Activated CD4-positive, alpha-beta memory T cell treated with anti-CD3 and anti-CD28 coated beads for 36 hours (primary cell): ENCODE results near the gene MKRN2. TPM values are rescaled to one million over a fixed set of nuclear protein-coding genes. Genes with fewer than 3 reads are reported as not detected.

Source experiments
- CTCF ChIA-PET: fragments of 350-600 bp; sonication (Branson Sonifier 250); formaldehyde crosslinking; loops from one replicate; lab custom pipeline; 2021; ENCODE audit warnings: antibody characterized with exemption, inconsistent platforms; lab: Charles Lee
- POLR2A ChIA-PET: fragments of 350-600 bp; sonication (Branson Sonifier 250); formaldehyde crosslinking; loops from one replicate; lab custom pipeline; 2021; ENCODE audit warnings: antibody characterized with exemption; lab: Charles Lee
- DNase-seq: peaks from one replicate; pipeline ENCODE4 v3.0.0-alpha.2; 2020
- H3K27ac Mint-ChIP-seq: one replicate; pipeline ENCODE4 v1.8.0; 2021; ENCODE audit warnings: mixed read lengths
- H3K27me3 Mint-ChIP-seq: one replicate; pipeline ENCODE4 v1.8.0; 2021; ENCODE audit warnings: mixed read lengths
- H3K36me3 Mint-ChIP-seq: one replicate; pipeline ENCODE4 v1.8.0; 2021; ENCODE audit warnings: mixed read lengths
- H3K4me1 Mint-ChIP-seq: one replicate; pipeline ENCODE4 v1.8.0; 2021; ENCODE audit warnings: low read depth, mixed read lengths
- H3K4me3 Mint-ChIP-seq: one replicate; pipeline ENCODE4 v1.8.0; 2021; ENCODE audit warnings: mild to moderate bottlenecking, mixed read lengths
- H3K9me3 Mint-ChIP-seq: one replicate; pipeline ENCODE4 v1.8.0; 2021; ENCODE audit warnings: mixed read lengths
- intact Hi-C: fragments of 100-400 bp; cut with micrococcal nuclease; formaldehyde crosslinking; loops from one replicate; pipeline ENCODE4 v1.15.1; 2023
- total RNA-seq, 2 experiments: library from RNA; stranded (reverse); gene quantifications; one replicate each; pipeline ENCODE4 v1.2.3, GENCODE V29; 2021

Gene MKRN2
- total RNA-seq, 2 experiments from 2014 or later: 28.5 to 30.1 TPM

- DNase-seq: no peak
- H3K4me3 Mint-ChIP-seq: no peak overlapping the region
- H3K27ac Mint-ChIP-seq: no peak overlapping the region
- intact Hi-C loops: no loop called here
- peaks cover 7% of the 10 kb centered on the region for H3K9me3 Mint-ChIP-seq
- CTCF ChIA-PET: interaction anchor here (0.7 to 1.1 kb wide), 3 partner anchors 30 to 172 kb away, joined by 3 to 4 read pairs (median 3); no protein-coding TSS in a partner anchor
- peaks cover 61% of the 10 kb centered on the region for H3K36me3 Mint-ChIP-seq
- H3K4me1 Mint-ChIP-seq: no peaks in the 10 kb centered on the region
- POLR2A ChIA-PET: no interaction called here
- H3K27me3 Mint-ChIP-seq: no peaks in the 10 kb centered on the region
Measured at GRCh38 chr3:12577379-12577778, 20.5 kb downstream of the MKRN2 start.

GRCh38 chr3:12578742-12579141 lies 21.9 kb downstream of the MKRN2 start:
- Mint-ChIP-seq H3K9me3 (peaks cover 7% of the 10 kb centered on the region), H3K36me3 (peaks cover 60% of the 10 kb centered on the region), H3K4me1 (no peaks in the 10 kb centered on the region), H3K27ac (no peak overlapping the region), H3K4me3 (no peak overlapping the region), H3K27me3 (no peaks in the 10 kb centered on the region)
- ChIA-PET CTCF (interaction anchor here (0.6 to 1.3 kb wide), 4 partner anchors 18 to 444 kb away, joined by 3 to 5 read pairs (median 4); no protein-coding TSS in a partner anchor), POLR2A (no interaction called here)
- DNase-seq: no peak
- intact Hi-C loops: no loop called here

- ChIA-PET POLR2A (no interaction called here), CTCF (interaction anchor here (0.6 to 1.3 kb wide), 3 partner anchors 18 to 444 kb away, joined by 3 to 5 read pairs (median 4); no protein-coding TSS in a partner anchor)
- H3K27ac Mint-ChIP-seq: peak overlapping the region; percentile 15
- intact Hi-C loops: no loop called here
- DNase-seq: no peak
- H3K36me3 Mint-ChIP-seq: peaks cover 57% of the 10 kb centered on the region
- H3K9me3 Mint-ChIP-seq: peaks cover 7% of the 10 kb centered on the region
- no peak overlapping the region for H3K4me3 Mint-ChIP-seq
- H3K4me1 Mint-ChIP-seq: no peaks in the 10 kb centered on the region
- H3K27me3 Mint-ChIP-seq: no peaks in the 10 kb centered on the region
Measured at GRCh38 chr3:12579456-12579855, 22.6 kb downstream of the MKRN2 start.

- H3K4me1 Mint-ChIP-seq: no peaks in the 10 kb centered on the region
- no peaks in the 10 kb centered on the region for H3K27me3 Mint-ChIP-seq
- ChIA-PET CTCF (interaction anchor here (0.6 kb wide), 1 partner anchor 367 kb away, joined by 4 read pairs; no protein-coding TSS in a partner anchor), POLR2A (no interaction called here)
- intact Hi-C loops: no loop called here
- no peak for DNase-seq
- no peak overlapping the region for H3K4me3 Mint-ChIP-seq
- peaks cover 7% of the 10 kb centered on the region for H3K9me3 Mint-ChIP-seq
- H3K27ac Mint-ChIP-seq: peak overlapping the region; percentile 15
- peaks cover 53% of the 10 kb centered on the region for H3K36me3 Mint-ChIP-seq
Measured at GRCh38 chr3:12579905-12580304, 23.0 kb downstream of the MKRN2 start.

- Mint-ChIP-seq H3K27ac (no peak overlapping the region), H3K9me3 (no peaks in the 10 kb centered on the region), H3K4me1 (no peaks in the 10 kb centered on the region), H3K27me3 (no peaks in the 10 kb centered on the region), H3K36me3 (peaks cover 37% of the 10 kb centered on the region), H3K4me3 (no peak overlapping the region)
- intact Hi-C loops: no loop called here
- CTCF ChIA-PET: no interaction called here
- POLR2A ChIA-PET: no interaction called here
- DNase-seq: no peak
Measured at GRCh38 chr3:12582730-12583129, 25.8 kb downstream of the MKRN2 start.

GRCh38 chr3:12583280-12583679 lies 26.4 kb downstream of the MKRN2 start:
- no peaks in the 10 kb centered on the region for H3K9me3 Mint-ChIP-seq
- no peak for DNase-seq
- H3K27me3 Mint-ChIP-seq: no peaks in the 10 kb centered on the region
- no peak overlapping the region for H3K27ac Mint-ChIP-seq
- ChIA-PET POLR2A (no interaction called here), CTCF (no interaction called here)
- intact Hi-C loops: no loop called here
- H3K4me3 Mint-ChIP-seq: no peak overlapping the region
- peaks cover 37% of the 10 kb centered on the region for H3K36me3 Mint-ChIP-seq
- H3K4me1 Mint-ChIP-seq: no peaks in the 10 kb centered on the region

GRCh38 chr3:12584083-12584482 lies 27.2 kb downstream of the MKRN2 start:
- intact Hi-C loops: no loop called here
- ChIA-PET POLR2A (interaction anchor here (1.8 kb wide), 1 partner anchor 10 kb away, joined by 4 read pairs; no protein-coding TSS in a partner anchor), CTCF (no interaction called here)
- no peaks in the 10 kb centered on the region for H3K27me3 Mint-ChIP-seq
- no peaks in the 10 kb centered on the region for H3K4me1 Mint-ChIP-seq
- H3K27ac Mint-ChIP-seq: peak overlapping the region; percentile 10
- H3K36me3 Mint-ChIP-seq: peaks cover 37% of the 10 kb centered on the region
- DNase-seq: no peak
- no peaks in the 10 kb centered on the region for H3K9me3 Mint-ChIP-seq
- H3K4me3 Mint-ChIP-seq: no peak overlapping the region

- ChIA-PET POLR2A (interaction anchor here (0.8 to 1.8 kb wide), 2 partner anchors 9 to 13 kb away, joined by 3 to 4 read pairs; no protein-coding TSS in a partner anchor), CTCF (no interaction called here)
- intact Hi-C loops: no loop called here
- H3K9me3 Mint-ChIP-seq: no peaks in the 10 kb centered on the region
- H3K27ac Mint-ChIP-seq: no peak overlapping the region
- DNase-seq: no peak
- H3K4me1 Mint-ChIP-seq: no peaks in the 10 kb centered on the region
- no peak overlapping the region for H3K4me3 Mint-ChIP-seq
- peaks cover 37% of the 10 kb centered on the region for H3K36me3 Mint-ChIP-seq
- H3K27me3 Mint-ChIP-seq: no peaks in the 10 kb centered on the region
Measured at GRCh38 chr3:12585181-12585580, 28.3 kb downstream of the MKRN2 start.

- Mint-ChIP-seq H3K27me3 (no peaks in the 10 kb centered on the region), H3K36me3 (peaks cover 40% of the 10 kb centered on the region), H3K4me3 (no peak overlapping the region), H3K4me1 (no peaks in the 10 kb centered on the region), H3K27ac (no peak overlapping the region), H3K9me3 (no peaks in the 10 kb centered on the region)
- ChIA-PET CTCF (no interaction called here), POLR2A (no interaction called here)
- intact Hi-C loops: no loop called here
- no peak for DNase-seq
Measured at GRCh38 chr3:12585970-12586369, 29.1 kb downstream of the MKRN2 start.

- Mint-ChIP-seq H3K9me3 (no peaks in the 10 kb centered on the region), H3K4me1 (no peaks in the 10 kb centered on the region), H3K4me3 (no peak overlapping the region), H3K27me3 (no peaks in the 10 kb centered on the region), H3K36me3 (peaks cover 41% of the 10 kb centered on the region), H3K27ac (no peak overlapping the region)
- POLR2A ChIA-PET: no interaction called here
- CTCF ChIA-PET: no interaction called here
- no peak for DNase-seq
- intact Hi-C loops: no loop called here
Measured at GRCh38 chr3:12586403-12586802, 29.5 kb downstream of the MKRN2 start.

- ChIA-PET CTCF (no interaction called here), POLR2A (no interaction called here)
- peaks cover 41% of the 10 kb centered on the region for H3K36me3 Mint-ChIP-seq
- DNase-seq: no peak
- peak overlapping the region; percentile 33 for H3K27ac Mint-ChIP-seq
- intact Hi-C loops: no loop called here
- no peak overlapping the region for H3K4me3 Mint-ChIP-seq
- no peaks in the 10 kb centered on the region for H3K9me3 Mint-ChIP-seq
- H3K4me1 Mint-ChIP-seq: no peaks in the 10 kb centered on the region
- H3K27me3 Mint-ChIP-seq: no peaks in the 10 kb centered on the region
Measured at GRCh38 chr3:12588039-12589009, 31.4 kb downstream of the MKRN2 start.

GRCh38 chr3:12590096-12590495 lies 33.2 kb downstream of the MKRN2 start:
- Mint-ChIP-seq H3K4me3 (no peak overlapping the region), H3K36me3 (peaks cover 46% of the 10 kb centered on the region), H3K9me3 (no peaks in the 10 kb centered on the region), H3K27ac (no peak overlapping the region), H3K4me1 (no peaks in the 10 kb centered on the region), H3K27me3 (no peaks in the 10 kb centered on the region)
- no peak for DNase-seq
- CTCF ChIA-PET: no interaction called here
- POLR2A ChIA-PET: no interaction called here
- intact Hi-C loops: no loop called here
